HepG2 (cell line): Measurements from ENCODE around the gene UQCR11. TPM values are rescaled to one million over a fixed set of nuclear protein-coding genes. Genes with fewer than 3 reads are reported as not detected.

Experiments used
- BHLHE40 ChIP-seq: IDR thresholded peaks from 2 replicates; pipeline ENCODE4 v1.6.1; 2011; ENCODE audit warnings: low read length, improper control_type of control experiment
- HMGA1 ChIP-seq: sonication (generic); formaldehyde crosslinking; conservative IDR thresholded peaks from 2 replicates; pipeline ENCODE4 v1.4.0; 2020; ENCODE audit warnings: missing genetic modification reagents
- HNF4A ChIP-seq: sonication (generic); formaldehyde crosslinking; IDR thresholded peaks from 2 replicates; pipeline ENCODE4 v1.4.0; 2020; ENCODE audit warnings: missing genetic modification reagents
- KDM6A ChIP-seq: IDR thresholded peaks from 2 replicates; pipeline ENCODE4 v1.6.1; 2016; ENCODE audit warnings: low read depth
- NCOA2 ChIP-seq: sonication (generic); formaldehyde crosslinking; IDR thresholded peaks from 2 replicates; pipeline ENCODE4 v1.8.0; 2022; ENCODE audit warnings: inconsistent platforms
- NR2C2 ChIP-seq: sonication (generic); formaldehyde crosslinking; IDR thresholded peaks from 2 replicates; pipeline ENCODE4 v1.4.0; 2020; ENCODE audit warnings: missing genetic modification reagents, mild to moderate bottlenecking, moderate library complexity, borderline replicate concordance
- PAX8 ChIP-seq: sonication (generic); formaldehyde crosslinking; IDR thresholded peaks from 2 replicates; pipeline ENCODE4 v1.8.0; 2022; ENCODE audit warnings: mild to moderate bottlenecking, missing genetic modification reagents, borderline replicate concordance
- PTBP1 ChIP-seq: fragments of 200-400 bp; formaldehyde crosslinking; IDR thresholded peaks from 2 replicates; pipeline ENCODE4 v1.6.1; 2018; ENCODE audit warnings: low read length, low read depth; ENCODE audit not compliant: poor library complexity, severe bottlenecking
- RFX1 ChIP-seq: fragments of 450-650 bp; IDR thresholded peaks from 2 replicates; pipeline ENCODE4 v1.6.1; 2017
- SNAI1 ChIP-seq: sonication (generic); formaldehyde crosslinking; IDR thresholded peaks from 2 replicates; pipeline ENCODE4 v1.5.0; 2020; ENCODE audit warnings: mild to moderate bottlenecking, missing genetic modification reagents, borderline replicate concordance
- SYNCRIP ChIP-seq: fragments of 200-400 bp; formaldehyde crosslinking; IDR thresholded peaks from 2 replicates; pipeline ENCODE4 v1.6.1; 2018; ENCODE audit warnings: mild to moderate bottlenecking, low read depth, low read length; ENCODE audit not compliant: insufficient read depth
- TEAD2 ChIP-seq: sonication (generic); formaldehyde crosslinking; IDR thresholded peaks from 2 replicates; pipeline ENCODE4 v1.9.0; 2021; ENCODE audit warnings: missing genetic modification reagents
- ZFP36L2 ChIP-seq: sonication (generic); formaldehyde crosslinking; IDR thresholded peaks from 2 replicates; pipeline ENCODE4 v1.4.0; 2020; ENCODE audit warnings: missing genetic modification reagents
- ZNF138 ChIP-seq: sonication (generic); formaldehyde crosslinking; IDR thresholded peaks from 2 replicates; pipeline ENCODE4 v1.5.0; 2020; ENCODE audit warnings: mild to moderate bottlenecking, low read depth, missing genetic modification reagents
- ZNF296 ChIP-seq: sonication (generic); formaldehyde crosslinking; conservative IDR thresholded peaks from 2 replicates; pipeline ENCODE4 v1.5.0; 2020; ENCODE audit warnings: mild to moderate bottlenecking, missing genetic modification reagents
- ZNF570 ChIP-seq: sonication (generic); formaldehyde crosslinking; IDR thresholded peaks from 2 replicates; pipeline ENCODE4 v1.4.0; 2020; ENCODE audit warnings: mild to moderate bottlenecking, missing genetic modification reagents, borderline replicate concordance
- polyA plus RNA-seq, 8 experiments: library from polyadenylated mRNA; depleted of rRNA in 3 of 8; stranded (reverse) in 7 of 8; unstranded in 1 of 8; fragments of >200 nt; fragmentation: Illumina TruSeq in 4 of 8; extraction: Trizol in 4 of 8; gene quantifications; 2 replicates each; pipeline versions ENCODE4 v1.2.1 to v1.2.3, GENCODE V29; 2011 to 2016; ENCODE audit warnings: low read depth in 4 of 8, missing spikeins in 1 of 8, mixed read lengths in 1 of 8; ENCODE audit not compliant: insufficient read depth in 1 of 8
- total RNA-seq, 5 experiments: library from RNA; depleted of rRNA; stranded (reverse); fragments of >200 nt; fragmentation: Illumina TruSeq; extraction: Trizol; gene quantifications; 2 replicates each; pipeline ENCODE4 v1.2.3, GENCODE V29; 2016; ENCODE audit warnings: low read depth in 1 of 5
- TF ChIP-seq, protein P1 (sequence below): sonication (generic); formaldehyde crosslinking; IDR thresholded peaks from 2 replicates; pipeline ENCODE4 v1.9.0; 2021; ENCODE audit warnings: missing genetic modification reagents, borderline replicate concordance
- TF ChIP-seq, protein P2 (sequence below): IDR thresholded peaks from 2 replicates; pipeline ENCODE4 v1.6.1; 2016
- TF ChIP-seq, protein P3 (sequence below): sonication (generic); formaldehyde crosslinking; IDR thresholded peaks from 2 replicates; pipeline ENCODE4 v1.5.0; 2020; ENCODE audit warnings: mild to moderate bottlenecking, missing genetic modification reagents, borderline replicate concordance

The UQCR11 gene
- total and polyA plus RNA-seq, 2 of the 13 experiments (the other 11 are each of a cell fraction or from before 2014, with no cell fraction given), result 125 to 214 TPM

DNA sequence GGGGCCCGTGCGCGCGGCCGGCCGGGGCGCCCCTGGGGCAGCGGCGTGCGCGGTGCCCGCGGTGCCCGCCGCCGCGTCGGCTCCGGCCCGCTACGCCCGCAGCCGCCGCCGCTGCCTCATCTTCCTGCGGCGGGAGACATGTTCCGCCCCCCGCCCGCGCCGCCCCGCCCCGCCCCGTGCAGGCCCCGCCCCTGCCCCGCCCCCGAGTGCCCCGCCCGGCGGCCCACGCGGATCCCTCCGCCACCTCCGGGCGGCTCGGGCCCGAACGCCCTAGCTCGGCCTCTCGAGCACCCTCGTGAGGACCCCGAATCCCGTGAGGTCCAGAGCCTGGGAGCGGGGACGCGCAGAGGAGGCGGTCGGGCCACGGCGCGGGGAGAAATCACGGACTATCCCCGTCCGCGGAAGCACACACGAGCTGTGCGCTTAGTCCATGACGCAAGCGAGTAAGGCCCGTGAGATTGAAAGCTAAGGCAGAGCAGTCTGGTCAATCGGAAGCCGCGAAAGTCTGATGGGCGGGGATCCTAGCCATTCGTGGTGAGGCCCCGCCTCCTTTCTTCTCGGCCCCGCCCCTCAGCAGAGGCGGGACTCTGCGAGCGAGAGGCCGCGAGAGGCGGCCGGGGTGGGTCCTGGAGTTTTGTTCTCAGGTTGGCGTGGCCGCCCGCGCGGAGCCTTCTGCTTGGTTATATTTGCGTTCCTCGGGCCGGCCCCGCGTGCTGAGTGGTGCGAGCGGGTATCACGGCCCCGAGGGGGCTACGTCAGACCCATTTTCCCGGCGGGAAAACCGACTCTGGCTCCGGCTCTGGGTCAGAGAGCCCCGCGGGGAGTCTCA, 47.4 kb upstream of the UQCR11 start, which contains the start of gene TCF3 (continued):
- TF ChIP-seq PAX8 (CRISPR knock-in tag) (no peak), RFX1 (no peak), ZNF138 (CRISPR knock-in tag) (no peak), BHLHE40 (peak; percentile 63), HNF4A (CRISPR knock-in tag) (0 out of 2 replicates have a peak, but pooled peaks have one; percentile 4), TEAD2 (CRISPR knock-in tag) (no peak), ZFP36L2 (CRISPR knock-in tag) (no peak), SNAI1 (CRISPR knock-in tag) (no peak), ZNF296 (CRISPR knock-in tag) (no peak), HMGA1 (CRISPR knock-in tag) (no peak), KDM6A (no peak), NR2C2 (CRISPR knock-in tag) (no peak), ZNF570 (no peak), NCOA2 (no peak), SYNCRIP (no peak), PTBP1 (no peak)
- TF ChIP-seq, protein P1, sequence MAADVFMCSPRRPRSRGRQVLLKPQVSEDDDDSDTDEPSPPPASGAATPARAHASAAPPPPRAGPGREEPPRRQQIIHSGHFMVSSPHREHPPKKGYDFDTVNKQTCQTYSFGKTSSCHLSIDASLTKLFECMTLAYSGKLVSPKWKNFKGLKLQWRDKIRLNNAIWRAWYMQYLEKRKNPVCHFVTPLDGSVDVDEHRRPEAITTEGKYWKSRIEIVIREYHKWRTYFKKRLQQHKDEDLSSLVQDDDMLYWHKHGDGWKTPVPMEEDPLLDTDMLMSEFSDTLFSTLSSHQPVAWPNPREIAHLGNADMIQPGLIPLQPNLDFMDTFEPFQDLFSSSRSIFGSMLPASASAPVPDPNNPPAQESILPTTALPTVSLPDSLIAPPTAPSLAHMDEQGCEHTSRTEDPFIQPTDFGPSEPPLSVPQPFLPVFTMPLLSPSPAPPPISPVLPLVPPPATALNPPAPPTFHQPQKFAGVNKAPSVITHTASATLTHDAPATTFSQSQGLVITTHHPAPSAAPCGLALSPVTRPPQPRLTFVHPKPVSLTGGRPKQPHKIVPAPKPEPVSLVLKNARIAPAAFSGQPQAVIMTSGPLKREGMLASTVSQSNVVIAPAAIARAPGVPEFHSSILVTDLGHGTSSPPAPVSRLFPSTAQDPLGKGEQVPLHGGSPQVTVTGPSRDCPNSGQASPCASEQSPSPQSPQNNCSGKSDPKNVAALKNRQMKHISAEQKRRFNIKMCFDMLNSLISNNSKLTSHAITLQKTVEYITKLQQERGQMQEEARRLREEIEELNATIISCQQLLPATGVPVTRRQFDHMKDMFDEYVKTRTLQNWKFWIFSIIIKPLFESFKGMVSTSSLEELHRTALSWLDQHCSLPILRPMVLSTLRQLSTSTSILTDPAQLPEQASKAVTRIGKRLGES (CRISPR knock-in tag), result no peak
- TF ChIP-seq, protein P2, sequence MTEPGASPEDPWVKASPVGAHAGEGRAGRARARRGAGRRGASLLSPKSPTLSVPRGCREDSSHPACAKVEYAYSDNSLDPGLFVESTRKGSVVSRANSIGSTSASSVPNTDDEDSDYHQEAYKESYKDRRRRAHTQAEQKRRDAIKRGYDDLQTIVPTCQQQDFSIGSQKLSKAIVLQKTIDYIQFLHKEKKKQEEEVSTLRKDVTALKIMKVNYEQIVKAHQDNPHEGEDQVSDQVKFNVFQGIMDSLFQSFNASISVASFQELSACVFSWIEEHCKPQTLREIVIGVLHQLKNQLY (CRISPR knock-in tag), result no peak
- TF ChIP-seq, protein P3, sequence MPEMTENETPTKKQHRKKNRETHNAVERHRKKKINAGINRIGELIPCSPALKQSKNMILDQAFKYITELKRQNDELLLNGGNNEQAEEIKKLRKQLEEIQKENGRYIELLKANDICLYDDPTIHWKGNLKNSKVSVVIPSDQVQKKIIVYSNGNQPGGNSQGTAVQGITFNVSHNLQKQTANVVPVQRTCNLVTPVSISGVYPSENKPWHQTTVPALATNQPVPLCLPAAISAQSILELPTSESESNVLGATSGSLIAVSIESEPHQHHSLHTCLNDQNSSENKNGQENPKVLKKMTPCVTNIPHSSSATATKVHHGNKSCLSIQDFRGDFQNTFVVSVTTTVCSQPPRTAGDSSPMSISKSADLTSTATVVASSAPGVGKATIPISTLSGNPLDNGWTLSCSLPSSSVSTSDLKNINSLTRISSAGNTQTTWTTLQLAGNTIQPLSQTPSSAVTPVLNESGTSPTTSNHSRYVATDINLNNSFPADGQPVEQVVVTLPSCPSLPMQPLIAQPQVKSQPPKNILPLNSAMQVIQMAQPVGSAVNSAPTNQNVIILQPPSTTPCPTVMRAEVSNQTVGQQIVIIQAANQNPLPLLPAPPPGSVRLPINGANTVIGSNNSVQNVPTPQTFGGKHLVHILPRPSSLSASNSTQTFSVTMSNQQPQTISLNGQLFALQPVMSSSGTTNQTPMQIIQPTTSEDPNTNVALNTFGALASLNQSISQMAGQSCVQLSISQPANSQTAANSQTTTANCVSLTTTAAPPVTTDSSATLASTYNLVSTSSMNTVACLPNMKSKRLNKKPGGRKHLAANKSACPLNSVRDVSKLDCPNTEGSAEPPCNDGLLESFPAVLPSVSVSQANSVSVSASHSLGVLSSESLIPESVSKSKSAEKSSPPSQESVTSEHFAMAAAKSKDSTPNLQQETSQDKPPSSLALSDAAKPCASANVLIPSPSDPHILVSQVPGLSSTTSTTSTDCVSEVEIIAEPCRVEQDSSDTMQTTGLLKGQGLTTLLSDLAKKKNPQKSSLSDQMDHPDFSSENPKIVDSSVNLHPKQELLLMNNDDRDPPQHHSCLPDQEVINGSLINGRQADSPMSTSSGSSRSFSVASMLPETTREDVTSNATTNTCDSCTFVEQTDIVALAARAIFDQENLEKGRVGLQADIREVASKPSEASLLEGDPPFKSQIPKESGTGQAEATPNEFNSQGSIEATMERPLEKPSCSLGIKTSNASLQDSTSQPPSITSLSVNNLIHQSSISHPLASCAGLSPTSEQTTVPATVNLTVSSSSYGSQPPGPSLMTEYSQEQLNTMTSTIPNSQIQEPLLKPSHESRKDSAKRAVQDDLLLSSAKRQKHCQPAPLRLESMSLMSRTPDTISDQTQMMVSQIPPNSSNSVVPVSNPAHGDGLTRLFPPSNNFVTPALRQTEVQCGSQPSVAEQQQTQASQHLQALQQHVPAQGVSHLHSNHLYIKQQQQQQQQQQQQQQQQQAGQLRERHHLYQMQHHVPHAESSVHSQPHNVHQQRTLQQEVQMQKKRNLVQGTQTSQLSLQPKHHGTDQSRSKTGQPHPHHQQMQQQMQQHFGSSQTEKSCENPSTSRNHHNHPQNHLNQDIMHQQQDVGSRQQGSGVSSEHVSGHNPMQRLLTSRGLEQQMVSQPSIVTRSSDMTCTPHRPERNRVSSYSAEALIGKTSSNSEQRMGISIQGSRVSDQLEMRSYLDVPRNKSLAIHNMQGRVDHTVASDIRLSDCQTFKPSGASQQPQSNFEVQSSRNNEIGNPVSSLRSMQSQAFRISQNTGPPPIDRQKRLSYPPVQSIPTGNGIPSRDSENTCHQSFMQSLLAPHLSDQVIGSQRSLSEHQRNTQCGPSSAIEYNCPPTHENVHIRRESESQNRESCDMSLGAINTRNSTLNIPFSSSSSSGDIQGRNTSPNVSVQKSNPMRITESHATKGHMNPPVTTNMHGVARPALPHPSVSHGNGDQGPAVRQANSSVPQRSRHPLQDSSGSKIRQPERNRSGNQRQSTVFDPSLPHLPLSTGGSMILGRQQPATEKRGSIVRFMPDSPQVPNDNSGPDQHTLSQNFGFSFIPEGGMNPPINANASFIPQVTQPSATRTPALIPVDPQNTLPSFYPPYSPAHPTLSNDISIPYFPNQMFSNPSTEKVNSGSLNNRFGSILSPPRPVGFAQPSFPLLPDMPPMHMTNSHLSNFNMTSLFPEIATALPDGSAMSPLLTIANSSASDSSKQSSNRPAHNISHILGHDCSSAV (CRISPR knock-in tag), result no peak
